ENCODE results near the gene CACTIN.
"Not testable (repeated sequence)": the region's sequence is repeated elsewhere in the genome, so short reads cannot be mapped to it uniquely, and the experiment has no call there.

CACTIN gene

DNA sequence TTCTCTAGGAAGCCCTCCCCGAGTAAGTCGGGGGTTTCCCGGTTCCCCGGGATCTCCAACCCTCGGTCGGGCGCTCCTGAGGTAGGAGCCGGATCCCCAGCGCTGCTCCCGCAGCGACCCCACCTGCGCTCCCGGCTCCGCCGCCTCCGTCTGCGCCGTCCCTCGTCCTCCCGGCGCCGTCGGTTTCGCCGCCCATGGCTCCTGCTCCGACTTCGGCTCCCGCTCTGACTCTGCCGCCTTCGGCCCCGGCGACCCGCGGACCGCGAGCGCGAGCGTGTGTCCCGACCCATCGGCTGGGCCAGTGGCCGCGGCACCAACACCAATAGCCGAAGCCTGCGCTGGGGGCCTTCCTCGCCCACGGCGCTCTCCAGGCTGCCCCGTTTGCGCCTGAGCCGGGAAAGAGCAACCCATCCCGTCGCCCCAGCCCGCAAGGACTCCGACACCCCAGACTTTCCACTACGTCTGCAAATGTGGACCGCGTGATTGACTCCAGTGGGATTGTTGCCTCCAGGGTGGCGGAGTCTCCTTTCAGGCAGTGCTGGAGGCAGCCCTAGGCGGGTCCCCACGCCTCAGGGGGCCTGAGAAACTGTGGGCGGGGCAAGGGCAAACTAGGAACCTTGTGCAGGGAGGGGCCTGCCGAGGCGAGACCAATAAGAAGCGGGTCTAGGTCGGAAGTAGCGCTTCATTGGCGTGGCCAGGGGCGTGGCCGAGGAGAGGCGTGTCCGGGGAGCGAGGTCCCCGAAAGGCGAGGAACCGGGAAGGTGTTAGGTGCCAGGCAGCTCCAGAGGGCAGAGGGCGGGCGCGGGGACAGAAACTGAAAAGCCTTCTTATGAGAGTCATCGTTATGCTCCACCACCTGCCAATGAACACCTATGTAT, at the start of gene CACTIN:
Gene CACTIN, minus strand, starts transcription at position 318 of the 878 bp plus-strand sequence. Its CDS starts 28 bp downstream, at position 290.
- DNase-seq (ENCODE audit: low read depth): peak; percentile 92

DNA sequence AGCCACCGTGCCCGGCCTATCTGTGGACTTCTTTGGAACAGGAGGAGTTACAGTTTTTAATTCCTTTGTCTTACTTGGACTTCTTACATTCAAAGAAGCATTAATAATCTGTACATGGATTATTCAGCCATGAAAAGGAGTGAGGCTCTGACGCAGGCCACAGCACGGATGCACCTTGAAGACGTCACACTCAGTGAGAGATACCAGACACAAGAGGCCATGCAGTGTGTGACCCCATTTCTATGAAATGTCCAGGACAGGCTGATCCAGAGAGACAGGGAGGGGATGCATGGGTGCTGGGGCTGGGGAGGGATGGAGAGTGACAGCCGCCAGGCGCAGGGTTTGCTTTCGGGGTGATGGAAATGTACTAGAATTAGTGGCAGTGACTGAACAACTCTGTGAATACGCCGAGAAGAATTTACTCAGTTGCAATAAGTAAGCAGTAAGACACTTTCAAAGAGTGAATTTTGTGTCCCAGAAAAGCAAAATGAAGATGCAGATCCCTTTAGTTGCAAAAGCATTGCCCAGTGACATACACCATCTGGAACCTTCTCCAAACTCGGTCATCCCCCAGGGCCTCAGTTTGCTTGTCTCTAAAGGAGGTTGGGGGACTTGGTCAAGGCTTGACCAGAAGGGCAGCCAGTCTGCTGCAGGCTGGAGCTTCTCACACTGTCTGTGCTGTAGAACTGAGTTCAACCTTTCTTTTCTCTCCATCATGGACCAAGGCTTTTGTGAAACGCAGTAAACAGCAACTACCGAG, 48.4 kb upstream of the CACTIN start:
- DNase-seq (ENCODE audit: low read depth): no peak

DNA sequence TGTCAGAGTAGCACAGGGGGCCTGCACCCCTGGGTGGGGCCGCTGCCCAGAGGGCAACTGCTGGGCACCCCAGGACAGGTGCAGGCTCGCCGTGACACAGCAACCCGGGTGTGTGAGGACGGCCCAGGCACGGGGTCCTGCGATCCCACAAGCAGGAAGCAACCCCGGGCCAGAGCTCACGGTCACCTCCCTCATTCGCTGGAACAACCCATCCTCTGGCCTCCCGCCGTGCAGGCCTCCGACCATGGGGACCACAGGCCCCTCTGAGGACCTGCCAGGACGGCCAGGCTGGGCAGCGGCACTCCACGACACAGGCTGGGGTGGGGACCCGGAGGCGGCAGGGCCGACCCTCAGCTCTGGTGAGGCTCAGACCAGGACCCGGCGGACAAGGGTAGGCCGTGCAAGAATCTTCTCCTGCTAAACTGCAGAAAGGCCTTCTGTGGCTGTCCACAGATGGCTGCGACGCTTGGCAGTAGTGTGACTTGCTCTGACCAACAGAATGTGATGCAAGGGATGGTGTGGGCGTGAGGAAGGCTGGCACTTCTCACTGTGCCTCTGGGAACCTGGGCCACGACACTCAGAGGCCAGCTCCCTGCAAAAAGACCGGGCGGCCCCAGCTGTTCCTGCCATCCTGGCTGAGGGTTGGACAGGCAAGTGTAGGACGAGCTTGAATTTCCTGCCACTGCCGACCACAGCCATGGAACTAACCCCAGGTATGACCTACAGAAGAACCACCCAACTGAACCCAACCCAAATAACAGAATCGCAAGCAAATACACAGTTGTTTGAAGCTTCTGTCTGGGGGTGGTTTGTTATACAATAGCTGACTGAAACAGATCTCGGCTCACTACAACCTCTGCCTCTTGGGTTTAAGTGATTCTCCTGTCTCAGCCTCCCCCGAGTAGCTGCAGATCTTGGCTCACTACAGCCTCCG, 47.2 kb upstream of the CACTIN start:
- DNase-seq (ENCODE audit: low read depth): no peak

DNA sequence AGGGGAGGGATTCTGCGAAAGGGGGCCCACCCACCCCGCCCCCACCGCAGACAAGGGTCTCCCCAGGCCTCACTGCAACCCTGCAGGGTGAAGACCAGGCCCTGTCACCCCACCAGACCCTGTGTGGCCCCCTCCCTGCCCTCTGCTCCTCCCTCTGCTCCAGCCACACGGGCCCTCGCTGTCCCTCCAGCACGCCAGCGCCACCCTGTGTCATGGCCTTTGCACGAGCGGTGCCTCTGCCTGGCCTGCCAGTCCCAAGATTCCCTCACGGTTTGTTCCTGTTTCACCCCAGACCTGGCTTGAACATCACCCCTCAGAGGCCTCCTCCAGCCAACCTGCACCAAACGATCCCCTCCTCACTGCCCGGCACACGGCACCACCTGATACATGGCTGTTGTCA, 46.4 kb upstream of the CACTIN start:
- DNase-seq (ENCODE audit: low read depth): no peak

DNA sequence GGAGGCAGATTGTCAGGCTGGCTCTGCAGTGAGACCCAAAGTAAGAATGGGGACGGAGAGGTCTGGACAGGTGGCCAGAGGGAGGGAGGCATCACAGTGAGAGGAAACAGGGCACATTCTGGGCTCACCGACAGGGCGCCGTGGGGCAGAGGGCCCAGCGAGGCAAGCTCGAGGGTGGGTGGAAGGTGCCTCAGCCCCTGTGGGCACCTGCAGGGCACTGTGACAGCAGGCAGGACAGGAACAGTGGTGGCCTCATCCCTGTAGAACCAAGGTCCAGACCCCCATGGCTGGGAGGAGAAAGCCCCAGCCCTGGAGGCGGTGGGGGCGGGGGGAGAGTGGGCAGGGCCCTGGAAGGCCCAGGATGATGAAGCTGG, 46.0 kb upstream of the CACTIN start:
- DNase-seq (ENCODE audit: low read depth): no peak

DNA sequence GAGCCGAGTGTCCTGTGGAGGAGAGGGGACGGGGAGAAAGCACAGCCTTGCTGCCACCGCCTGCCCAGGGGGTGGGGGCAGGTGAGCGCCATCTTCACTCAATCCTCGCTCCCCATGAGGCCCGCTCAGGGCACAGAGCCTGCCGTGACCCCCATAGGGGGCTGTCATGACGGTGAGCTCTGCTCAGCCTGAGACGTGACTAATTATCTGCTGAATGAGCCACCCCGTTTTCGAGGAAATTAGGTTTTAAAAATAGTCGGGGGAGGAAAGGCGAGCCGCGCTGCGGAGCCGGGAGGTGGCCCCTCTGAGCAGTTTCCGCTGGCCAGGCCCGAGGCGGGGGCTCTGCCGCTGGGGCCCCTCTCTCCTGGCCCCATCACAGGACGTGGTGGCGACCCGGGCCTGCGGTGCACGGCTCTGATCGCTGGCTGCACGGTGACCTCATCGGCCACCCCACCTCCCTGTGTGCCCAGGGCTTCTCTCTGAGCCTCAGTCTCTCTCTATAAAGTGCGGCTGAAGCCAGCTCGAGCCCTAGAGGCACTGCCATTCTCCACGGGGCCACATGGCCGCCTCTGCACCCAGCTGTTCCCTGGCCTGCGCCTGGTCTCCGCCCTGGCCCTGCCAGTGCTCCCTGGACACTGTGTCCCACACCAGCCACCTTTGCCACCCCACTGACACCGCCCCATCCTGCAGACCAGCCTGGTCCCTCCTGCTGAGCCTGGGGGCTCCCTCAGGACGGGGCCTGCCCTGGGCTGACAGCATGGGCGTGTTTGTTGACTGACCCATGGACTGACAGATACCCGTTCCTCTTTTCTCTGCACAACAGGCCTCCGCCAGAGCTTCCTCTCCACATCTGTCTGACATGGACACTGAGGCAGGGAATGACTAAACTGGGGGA, 45.3 kb upstream of the CACTIN start:
- no peak for DNase-seq (ENCODE audit: low read depth)

DNA sequence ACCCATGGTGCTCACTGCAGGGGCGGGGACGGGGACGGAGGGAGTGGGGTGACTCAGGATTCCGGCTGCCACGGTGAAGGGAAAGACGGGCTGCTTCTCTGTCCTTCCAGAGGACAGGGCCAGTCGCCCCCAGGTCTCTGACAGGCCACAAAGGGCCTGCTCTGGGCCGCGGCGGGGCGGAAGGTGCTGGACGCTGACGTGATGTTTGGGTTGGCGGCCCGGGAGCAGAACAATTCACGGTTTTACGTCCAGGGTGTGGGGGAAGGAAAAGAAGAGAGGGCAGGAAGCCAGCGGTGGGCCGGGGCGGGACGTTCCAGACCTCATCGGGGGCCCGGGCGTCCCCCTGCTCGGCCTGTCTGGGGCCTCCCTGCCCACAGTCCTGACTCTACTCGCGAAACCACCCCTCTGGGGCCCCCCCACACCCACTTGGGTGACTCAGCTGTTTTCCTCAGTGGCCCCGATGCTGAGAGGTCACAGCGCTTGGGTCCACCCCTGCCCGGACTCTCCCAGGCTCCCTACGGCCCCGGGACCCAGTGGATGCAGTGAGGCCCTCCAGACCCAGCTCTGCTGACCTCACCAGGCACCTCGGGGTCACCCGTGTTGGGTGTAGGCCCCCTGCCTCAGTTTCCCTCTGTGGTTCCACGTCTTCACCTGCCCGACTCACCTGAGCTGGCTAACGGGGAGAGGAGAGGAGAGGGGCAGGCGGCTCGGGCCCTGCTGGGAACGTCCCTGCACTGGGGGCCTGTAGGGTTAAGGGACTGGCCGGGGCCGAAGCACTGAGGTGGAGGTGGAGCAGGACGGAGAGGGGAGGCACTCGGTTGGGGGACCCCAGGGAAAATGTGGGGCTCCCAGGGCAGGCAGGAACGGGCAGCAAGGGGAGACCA, 44.4 kb upstream of the CACTIN start:
- no peak for DNase-seq (ENCODE audit: low read depth)

DNA sequence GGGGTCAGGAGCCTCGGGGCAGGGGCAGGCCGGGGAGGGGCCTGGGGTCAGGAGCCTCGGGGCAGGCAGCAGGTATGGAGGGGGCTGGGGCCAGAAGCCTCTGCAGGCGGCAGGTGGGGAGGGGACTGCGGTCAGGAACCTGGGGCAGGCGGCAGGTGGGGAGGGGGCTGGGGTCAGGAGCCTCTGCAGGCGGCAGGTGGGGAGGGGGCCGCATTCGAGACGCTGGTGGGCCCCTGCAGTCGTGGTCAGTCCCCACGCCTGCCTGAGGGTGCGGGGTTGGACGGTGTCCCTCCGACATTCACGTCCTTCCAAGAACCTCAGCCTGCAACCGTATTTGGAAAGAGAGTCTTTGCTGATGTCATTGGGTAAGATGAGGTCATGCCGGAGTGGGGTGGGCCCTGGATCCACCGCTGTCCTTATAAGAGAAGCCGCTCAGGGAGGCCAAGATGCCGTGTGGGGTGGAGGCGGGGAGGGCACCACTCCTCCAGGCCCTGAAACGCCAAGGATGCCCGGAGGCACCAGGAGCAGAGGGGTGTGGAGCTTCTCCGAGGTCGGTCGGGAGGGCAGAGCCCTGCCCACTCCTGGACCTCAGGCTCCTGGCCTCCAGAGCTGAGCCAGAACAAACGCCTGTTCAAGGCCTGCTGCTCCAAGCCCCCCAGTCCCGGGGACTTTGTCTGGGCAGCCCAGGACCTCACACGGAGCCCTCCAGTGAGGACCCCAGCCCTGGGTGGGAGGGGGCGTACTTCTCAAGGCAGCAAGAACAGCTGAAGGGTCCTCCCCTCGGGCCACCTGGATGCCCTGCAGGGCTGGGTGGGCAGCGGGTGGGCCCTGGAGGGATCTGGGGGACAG, 43.6 kb upstream of the CACTIN start:
- DNase-seq (ENCODE audit: low read depth): no peak

DNA sequence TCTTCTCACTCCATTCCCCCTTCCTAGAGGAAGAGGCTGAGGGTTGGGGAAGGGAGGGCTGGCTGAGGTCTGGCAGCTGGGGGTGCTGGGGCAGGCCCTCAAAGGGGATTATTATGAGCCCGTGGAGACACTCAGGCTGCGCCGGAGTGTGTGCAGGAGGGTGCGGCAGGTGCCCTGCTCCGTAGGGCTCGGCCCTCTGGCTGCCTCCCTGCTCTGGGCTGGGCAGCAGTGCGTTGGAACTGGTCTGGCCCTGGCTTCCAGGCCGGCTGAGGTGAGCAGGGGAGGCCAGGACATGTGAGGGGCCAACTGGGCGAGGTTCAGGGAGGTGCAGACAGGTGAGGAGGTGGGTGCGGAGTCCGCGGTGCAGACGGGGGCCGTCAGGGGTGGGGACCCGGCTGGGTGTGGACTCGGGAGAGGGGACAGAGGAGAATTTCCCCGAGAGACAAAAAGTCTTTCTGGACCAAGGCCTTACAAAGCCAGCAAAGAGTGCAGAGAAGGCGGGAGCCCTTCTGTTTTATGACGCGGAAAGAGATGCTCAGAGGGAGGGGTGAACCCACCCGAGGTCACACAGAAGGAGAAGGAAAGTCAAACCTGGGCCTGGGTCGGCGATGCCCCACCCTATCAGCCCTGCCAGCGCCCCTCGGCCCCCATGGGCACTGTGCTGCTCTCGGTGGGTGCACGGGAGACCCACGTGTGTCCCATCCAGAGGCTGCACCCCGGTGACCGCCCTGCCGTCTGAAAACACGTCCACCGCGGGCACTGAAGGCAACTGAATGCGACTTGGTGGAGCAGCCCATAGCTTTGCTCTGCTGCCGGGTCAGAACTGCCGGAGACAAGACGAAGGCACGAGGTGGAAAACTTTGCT, 42.7 kb upstream of the CACTIN start:
- DNase-seq (ENCODE audit: low read depth): no peak

DNA sequence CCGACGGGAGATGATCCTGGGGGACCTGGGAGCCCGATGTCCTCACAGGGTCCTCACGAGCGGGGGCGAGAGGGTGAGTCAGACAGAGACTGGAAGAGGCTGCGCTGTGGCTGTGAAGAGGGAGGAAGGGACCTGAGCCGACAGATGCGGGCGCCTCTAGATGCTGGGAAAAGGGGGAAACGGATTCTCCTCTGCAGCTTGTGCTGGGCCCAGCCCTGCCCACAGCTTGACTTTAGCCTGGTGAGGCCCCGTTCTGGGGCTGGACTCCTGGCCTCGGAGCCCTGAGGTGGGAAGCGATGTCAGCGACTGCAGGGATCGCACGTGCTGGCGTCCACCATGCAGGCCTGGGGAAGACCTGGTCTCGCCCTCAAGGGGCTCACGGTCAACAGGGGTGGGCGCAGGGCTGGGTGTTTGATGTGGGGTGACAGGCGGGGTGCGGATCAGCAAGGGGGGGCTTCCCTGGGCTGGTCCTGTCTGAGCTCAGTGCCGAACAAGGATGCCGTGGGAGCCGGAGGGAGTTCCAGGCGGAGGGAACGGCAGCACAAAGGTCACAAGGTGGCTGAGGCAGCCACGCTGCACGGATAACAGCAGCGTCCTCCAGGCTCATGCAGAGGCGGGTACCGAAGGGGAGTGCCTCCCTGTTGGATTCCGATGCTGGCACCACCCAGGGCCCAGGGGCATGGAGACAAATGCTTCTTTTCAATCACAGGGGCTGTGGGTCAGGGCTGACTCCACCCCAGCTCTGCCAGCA, 41.9 kb upstream of the CACTIN start:
- no peak for DNase-seq (ENCODE audit: low read depth)

DNA sequence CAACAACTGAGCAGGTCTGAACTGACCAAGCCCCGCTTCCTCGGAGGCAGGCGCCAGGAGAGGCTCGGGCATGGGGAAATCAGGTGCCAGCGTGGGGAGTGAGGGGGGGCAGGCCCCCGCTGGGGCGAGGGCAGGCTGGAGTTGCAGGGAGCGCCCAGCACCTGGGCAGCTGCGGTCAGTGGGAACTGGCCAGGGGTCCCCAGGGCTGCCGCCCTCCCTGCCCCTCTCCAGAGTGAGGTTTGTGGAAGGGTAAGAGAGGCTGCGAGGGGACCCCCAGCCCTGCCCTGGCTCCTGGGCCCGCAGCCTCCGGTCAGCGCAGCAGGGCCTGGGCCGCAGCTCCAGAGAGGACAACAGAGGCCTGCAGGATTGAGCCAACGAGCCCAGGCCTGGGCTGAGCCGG, 41.2 kb upstream of the CACTIN start:
- no peak for DNase-seq (ENCODE audit: low read depth)

DNA sequence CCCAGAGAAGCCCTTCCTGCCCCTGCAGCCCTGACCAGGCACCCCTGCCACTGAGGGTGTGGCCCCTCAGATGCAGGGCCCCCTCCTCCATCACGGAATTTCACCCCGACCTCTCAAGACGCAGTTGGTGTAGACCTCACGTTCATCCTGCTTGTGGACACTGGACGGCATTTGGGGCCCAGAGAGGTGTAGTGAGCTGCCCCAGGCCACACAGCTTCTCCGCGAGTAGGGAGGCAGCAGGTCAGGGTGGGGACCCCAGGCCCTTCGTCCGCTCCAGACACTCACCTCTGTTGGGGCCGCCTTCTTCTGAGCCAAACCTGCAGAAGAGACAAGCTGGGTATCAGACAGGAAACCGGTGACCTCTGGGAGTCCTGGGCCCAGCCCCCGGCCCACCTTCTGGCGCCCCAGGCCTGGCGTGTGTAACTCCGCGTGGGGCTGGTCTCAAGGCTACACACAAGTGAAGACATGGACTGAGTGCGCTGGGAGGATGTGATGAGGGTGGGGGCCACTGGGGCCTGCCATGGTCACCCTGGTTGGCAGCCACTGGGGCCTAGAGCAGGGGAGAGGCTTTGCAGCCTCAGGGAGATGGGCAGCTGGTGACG, 40.5 kb upstream of the CACTIN start:
- no peak for DNase-seq (ENCODE audit: low read depth)

DNA sequence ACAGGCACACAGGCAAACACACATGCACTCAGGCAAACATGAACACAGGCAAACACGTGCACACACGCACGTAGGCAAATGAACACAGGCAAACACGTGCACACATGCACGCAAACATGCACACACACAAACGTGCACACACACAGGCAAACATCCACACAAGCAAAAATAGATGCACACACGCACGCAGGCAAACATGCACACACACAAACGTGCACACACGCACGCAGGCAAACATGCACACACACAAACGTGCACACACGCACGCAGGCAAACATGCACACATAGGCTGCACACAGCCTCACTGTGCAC, 39.9 kb upstream of the CACTIN start:
- not testable (repeated sequence) for DNase-seq (ENCODE audit: low read depth)

DNA sequence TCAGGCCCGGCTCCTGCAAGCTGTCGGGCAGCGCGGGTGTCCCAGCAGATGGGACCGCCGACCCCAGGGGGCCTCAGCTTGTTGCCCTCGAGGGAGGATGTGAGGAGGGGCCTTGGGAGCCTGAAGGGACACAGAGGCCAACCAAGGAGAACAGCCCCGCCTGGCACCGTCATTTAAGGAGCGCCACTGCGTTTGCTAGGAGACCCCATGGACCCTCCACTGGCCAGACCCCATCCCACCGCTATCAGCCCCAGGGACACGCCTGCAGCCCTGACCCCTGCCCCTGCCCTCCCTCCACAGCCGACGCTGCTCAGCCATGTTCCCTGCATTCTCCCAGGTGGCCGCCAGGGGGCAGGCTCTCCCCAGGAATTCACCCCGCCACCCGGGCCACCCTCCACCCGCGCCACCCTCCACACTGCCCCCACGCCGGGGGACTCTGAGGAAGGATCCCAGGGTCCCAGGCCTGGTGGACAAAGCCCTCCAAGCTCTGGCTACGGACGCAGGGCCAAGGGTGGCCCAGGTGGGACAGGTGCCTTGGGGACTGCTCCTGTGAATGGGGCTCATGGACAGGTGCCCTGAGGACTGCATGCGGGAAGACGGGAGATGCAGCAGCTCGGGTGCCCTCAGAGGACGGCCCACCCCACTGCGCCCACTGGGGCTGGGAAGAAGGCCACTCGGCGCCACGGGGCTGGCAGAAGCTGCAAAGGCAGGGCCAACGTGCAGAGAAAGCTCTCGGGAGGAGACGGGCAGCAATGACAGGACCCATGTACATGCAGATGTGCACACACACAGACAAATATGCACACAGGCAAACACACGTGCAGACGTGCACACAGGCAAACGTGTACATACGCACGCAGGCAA, 39.3 kb upstream of the CACTIN start:
- no peak for DNase-seq (ENCODE audit: low read depth)

DNA sequence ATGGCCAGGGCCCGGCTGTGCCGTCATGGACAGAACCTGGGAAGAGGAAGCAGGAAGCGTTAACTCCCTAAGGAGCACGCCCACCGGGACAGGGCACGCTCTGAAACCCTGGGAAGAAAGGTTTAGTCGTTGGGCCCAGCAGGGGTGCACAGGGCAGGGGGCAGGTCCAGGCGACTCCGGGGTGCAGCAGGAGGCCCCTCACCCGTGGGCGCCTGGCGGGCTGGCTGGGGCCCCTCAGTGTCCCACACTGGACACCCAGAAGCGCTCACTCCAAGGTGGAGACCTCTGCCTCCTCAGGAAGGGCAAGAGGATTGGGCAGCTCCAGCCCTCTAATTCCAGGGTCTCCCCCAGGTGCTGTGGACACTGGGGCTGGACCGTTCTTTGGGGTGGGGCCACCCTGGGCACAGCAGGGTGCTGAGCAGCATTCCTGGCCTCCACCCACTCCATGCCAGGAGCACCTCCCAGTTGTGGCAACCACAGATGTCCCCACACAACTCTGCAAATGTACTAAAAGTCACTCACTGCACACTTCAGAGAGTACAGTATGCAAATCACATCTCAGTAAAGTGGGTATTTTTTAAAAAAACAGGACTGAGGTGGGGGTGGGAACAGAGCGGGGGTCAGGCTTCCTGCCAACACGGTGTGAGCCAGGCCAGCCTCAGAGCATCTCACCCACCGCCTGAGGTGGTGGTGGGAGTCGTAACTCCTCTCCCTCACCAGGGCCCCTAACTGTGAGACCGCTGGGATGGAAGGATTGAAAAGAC, 38.5 kb upstream of the CACTIN start:
- DNase-seq (ENCODE audit: low read depth): no peak

DNA sequence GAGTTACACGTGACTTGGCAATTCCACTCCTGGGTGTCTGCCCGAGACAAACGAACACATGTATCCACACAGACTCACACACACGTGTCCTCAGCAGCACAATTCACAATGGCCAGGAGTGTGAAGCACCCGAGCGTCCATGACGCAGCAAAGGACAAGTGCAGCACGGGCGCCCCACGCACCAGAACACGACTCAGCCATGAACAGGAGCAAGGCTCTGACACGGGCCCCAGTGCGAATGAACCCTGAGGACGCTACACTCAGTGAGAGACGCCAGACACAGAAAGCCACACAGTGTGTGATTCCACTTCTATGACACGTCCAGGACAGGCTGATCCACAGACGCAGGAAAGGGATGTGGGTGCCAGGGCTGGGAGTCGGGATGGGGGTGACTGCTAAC, 37.2 kb upstream of the CACTIN start:
- no peak for DNase-seq (ENCODE audit: low read depth)

Data from non-pigmented ciliary epithelial cell (primary cell).